Measurements from ENCODE around the gene MCTP2.

MCTP2 gene

DNA sequence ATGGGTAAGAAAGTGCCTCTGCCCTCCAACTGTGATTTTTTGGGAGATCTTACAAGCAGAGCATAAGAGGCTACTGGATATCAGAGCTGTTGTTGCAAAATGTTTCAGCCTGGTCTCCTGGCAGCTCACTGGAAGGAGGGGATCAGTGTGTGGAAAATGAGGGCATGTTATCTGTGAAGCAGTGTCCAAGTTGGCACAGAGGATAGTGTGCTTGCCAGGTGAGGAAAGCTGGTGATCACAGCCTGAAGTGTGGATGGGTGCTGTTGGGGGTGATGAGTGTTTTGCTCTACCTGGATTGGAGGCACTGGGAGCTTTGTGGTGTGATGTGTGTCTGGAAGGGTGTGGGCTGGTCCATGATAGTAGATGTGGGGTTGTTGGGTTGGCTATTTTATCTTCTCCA is 69.3 kb downstream of the MCTP2 start:
- no peak for DNase-seq

DNA sequence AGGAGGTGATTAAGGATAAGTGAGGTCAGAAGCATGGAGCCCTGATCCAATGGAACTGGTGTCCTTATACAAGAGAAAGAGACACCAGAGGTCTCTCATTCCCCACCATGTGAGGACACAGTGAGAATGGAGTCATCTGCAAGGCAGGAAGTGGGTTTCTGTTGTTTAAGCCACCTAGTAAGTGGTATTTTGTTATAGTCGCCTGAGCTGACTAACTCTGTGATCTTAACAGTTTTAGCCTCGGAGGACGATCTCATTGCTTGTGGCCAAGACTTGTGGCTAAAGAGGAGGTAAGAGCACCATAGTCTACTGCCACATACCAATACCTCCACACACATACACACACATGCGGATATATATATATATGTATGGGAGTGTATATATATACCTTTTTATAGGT is 73.8 kb downstream of the MCTP2 start:
- no peak for DNase-seq

DNA sequence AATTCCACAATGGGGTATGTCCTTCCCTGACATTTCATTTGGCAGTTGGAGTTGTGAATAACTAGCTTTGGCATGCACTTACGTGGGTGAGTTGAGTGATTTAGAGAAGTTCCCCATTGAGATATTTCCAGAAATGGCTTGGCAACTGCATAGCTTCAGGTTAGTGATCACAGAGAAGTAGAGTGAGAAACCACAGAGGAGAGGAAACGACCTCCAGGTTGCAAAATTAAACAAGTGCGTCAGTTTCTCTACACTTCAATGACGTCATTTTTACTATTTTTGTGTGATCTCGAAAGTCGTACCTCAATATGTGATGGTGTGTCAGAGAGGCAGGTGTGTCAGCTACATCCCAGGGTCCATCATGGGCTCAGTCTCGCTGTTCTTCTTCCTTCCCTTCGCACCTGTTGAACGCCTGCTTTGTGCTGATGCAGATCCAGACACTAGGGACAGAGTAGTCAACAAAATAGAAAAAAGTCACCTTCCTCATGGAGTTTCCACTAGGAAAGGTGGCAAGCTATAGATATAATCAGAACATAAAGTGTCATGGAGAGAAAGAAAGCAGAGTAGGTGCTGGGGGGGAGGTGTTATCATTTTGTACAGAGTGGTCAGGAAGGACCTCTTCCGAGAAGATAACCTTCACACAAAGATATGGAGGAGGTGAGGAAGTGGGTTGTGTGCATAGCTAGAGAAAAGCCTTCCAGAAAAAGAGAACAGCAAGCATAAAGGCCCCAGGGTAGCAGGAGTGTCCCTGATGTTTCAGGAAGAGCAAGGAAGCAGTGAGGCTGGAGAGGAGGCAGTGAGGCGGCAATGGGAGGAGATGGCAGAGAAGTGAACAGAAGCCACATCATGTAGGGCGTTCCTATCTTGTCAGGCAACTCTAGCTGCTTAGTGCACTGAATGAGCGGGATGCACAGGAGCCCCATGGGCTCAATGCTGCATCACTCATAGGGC is 75.6 kb downstream of the MCTP2 start:
- peak; percentile 33 for DNase-seq

DNA sequence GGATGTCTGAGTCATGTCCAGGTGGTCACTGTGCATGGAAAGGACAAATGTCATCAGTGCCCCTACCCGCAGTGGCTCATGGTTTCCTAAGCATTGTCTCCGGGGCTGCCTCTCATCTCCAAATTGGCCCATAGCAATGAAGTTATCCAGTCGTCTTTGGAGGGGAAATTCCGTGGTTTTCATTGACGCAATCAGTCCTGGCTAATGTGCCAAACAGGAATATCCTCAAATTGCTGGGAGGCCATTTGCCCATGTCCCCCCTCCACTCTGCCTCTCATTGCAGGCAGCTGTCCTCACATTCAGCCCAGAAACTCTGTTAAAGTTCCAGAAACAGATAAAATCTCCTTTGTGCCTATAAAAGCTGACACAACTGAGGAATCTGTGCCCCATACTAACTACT is 81.6 kb downstream of the MCTP2 start:
- peak; percentile 30 for DNase-seq

DNA sequence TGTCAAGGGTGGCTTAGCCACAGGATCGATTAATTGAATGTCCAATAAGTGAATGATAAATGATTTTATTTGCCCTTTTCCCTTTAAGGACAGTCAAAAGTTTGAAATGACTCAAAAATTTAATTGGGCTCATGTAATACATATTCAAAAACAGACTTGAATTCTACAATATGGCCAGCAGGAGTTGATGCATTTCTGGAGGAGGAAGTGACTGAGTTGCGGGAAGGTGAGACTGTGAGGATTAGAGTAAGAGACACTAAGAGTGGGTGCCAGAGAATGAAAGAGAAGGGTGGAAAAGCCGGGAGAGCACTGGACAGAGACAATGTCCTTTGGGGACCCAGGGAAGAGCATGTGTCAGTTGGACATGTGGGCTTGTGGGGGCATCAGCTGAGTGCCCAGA is 83.3 kb downstream of the MCTP2 start:
- no peak for DNase-seq

DNA sequence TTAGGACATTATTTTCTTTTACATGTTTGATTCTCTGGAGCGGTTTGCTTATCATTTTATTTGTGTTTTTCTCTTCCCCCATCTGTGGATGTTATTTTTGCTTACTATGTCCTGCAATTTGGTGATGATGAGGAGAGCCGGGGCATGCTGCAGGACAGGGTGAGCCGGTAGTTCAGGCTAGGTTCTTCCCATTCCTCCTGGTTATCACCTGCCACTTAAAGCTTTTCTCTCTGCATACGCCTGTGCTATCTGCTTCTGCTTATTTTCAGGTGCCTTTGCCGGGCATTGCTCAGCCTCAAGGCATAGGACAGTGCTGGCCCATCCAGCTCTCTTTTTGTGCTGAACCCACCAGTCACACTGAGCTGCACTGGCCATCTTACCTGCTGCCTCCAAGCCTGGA is 85.8 kb downstream of the MCTP2 start:
- no peak for DNase-seq

DNA sequence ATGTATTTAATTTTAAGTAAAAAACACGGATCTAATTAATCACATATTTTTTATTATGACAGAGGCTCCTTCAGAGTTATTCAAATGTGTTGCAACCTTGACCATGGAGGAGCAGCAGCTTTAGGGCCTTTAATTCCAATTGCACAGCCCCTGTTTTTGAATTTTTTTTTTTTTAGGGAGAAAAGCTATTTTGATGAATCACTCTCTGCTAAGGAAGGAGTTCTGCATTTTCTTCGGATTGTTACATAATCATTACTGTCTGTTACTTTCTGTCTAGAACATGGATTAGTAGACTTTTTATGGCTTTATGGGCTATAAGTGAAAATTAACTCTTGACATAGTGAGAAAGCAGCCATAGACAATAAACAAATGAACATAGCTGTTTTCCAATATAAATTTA is 90.8 kb downstream of the MCTP2 start:
- DNase-seq = peak; percentile 60

DNA sequence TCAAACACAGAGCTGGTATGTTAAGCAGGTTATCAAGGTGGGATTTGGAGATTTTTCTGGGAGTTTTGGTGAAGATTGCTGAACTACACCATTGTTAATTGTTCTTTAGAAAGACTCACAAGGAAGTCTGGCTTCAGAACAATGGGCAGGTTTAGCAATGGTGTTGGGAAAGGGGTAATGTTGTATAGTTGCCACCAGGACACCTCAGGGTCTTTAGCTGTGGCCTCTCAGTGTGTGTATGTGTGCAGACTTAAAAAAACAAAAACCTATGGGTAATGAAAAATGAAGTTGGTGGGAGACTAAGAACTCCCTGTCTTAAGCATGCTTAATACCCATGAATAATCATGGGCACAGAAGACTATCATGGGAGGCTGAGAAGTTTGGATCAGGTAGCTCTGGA is 91.7 kb downstream of the MCTP2 start:
- DNase-seq = no peak

DNA sequence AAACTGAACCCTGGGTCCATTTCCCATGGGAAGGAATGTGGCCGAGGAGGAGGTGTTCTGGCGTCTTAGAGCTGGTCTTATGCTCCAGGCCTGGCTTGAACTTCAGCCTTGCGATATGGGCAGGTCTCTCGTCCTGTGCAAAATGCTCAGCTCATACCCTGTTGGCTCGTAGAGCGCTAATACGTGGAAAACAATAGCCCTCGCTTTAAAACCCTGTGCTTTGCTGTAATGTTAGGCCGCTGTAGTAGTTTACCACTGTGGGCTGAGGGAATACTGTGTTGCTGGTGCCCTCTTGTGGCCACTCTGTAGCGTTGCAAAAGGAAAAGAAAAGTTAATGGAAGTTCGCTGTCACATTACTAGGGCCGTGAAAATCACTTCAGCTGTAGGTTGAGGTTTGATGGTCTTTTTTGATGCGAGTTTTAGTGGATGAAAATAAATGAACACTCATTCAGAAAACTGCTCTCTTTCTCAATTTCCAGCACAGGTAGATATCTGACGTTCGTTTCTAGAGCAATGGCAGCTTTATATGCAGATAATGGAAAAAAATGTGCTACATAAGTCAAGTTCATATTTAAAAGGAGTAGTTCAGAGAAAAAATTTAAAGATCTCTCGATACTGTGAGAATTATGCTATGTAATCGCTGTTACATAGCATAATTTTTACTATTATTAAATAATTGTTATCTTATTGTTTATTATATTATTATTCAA is 92.9 kb downstream of the MCTP2 start:
- DNase-seq = peak; percentile 77

DNA sequence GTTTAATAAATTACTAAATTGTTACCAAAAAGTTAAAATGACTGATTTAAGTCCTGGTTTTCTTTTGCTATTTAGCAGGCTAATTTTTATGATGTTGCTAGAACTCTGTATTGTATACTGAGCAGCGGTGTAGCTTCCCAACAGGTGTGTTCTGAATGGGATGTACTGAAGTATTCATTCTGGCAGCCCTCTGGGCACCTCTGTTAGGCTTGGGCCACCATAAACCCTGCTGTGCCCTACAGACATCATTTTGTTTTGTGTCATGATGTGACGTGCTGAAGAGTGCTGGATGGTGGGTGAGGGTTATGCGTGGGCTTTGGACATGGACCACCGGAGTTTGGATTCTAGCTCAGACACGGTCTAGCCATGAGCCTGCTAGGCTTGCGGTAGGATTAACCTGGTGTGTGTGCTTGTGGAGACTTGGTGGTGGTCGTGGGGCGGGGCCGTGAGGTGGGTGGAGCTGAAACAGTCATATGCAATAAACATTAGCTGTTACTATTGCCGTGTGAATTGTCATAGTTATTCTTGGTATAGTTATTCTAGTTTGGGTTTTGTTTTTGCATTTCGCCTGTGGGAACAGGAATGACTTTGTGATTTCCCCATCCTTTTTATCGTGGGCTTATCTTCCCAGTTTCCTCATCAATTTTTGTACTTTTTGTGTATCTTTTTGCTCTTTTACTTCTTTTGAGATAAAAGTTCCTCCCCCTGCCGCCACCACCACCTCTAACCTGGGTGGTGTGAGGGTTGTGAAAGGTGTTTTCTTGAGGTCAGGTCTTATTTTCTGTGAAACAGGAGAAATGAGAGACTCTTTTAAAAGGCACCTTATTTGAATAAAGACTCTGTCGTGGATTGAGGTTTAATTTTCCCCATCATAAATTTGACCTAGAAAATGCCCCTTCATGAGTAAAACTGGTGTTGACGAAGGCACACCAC is 93.7 kb downstream of the MCTP2 start:
- peak; percentile 35 for DNase-seq

DNA sequence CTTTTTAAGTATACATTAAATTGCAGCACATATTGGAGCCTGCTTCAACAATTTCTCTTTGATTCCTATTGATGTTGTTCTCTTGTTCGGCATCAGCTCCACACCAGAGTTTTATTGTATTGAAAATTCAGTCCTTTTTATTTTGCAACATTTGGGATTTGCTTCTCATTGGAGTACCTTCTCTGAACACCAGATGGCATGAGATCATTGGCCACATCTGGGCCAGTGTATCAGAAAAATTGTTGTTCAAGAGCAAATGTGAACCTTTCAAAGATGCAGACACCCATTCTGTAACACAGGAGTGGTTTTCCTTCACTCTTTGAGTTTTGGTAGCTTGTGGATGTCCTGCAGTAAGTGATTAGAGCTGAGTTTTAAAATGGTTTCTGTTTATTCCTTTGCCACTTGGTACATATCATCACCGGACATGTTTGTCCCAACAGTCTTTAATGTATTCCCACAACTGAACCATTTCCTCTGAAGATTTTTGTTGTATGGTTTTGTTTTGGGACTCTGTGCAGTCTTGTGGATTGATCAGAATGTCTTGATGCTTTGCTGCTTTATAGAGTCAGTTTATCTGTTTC is 96.1 kb downstream of the MCTP2 start:
- peak; percentile 40 for DNase-seq

DNA sequence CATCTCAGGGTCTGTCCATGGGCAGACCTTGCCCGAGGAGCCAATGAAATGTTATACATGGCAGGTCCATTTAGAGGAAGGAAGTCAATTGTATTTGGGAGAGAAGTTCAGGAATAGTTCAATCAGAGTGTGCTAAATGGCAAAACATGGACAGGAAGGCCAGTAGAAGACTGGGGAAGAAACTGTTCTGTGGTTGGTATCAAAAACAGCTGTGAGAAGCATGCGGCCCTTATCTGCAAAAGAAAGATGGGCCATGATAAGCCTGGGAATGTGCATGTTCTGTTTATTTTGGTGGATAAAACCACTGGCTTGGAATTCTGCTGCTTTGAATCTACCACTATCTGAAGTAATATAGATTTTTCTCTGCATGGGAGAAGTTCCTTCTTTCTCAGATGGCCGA is 100.4 kb downstream of the MCTP2 start:
- no peak for DNase-seq

DNA sequence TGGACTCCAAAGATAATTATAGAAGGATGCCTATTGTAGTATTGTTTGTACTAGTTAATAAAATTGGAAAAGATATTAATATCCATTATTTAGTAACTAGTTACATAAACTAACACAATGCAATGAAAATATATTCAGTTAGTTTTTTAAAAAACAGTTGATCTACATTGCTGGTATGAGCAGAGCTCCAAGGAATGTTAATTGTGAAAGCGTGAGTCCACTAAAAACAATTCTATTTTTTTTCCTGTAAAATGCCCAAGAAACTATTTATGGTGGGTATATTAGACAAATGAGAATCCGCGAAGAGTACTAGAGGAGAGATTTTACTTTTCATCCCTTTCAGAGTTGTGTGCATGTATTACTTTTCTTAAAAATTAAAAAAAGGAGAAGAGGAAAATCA is 104.3 kb downstream of the MCTP2 start:
- no peak for DNase-seq

DNA sequence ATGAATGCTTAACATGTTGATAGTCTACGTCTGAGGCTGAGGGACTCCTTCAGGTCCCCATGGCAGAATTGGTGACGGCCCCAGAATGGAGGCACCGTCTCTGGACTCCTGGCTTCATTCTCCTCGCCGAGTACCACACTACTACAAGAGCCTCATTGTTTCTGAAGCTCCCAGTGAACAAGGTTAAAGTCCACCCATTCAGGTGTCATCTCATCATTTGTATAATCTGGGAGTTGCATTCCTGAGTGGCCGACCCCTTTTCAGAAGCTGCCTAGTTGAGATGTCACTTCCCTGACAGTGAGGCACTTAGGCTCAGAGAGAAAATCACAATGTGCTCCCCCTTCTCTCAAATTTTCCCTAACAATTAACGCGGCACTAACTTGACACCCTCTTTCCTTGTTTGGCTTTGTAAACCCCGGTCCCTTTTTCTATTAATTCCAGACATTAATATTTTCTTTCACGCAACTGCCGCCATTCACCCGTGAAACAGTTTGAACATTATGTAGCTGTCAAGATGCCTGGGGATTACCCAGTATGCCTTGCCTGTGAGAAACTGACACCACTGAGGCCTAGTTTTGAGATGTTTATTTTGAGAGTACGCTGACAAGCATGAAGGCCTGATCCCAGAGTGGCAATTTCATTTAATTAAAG is 105.6 kb downstream of the MCTP2 start:
- no peak for DNase-seq

DNA sequence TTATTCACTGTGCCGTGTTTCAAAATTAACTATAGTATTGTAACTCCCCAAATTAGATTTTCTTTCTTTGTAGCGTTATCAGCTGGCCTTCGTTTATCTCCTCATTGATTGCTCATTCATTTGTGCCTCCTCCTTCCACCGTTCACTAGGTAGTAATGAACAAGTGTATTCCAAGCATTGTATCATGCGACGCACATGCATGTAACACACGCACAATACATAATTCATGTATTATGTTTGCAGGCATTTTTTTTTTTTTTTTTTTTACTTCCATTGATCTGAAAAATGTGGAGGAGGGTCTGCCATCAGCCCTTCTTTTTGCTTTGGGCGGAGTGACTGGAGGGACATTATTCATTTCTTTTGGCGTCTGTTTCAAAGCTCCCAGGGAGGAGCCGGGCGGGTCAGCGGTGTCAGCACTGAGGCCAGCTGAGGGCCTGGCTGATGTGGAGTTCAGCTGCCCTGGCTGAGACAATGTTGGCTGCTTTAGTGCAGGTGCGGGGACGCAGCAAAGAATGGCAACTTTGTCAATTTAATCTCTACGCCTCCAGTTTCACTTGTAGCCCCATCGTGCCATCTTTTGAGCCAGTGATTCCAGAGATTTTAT is 107.0 kb downstream of the MCTP2 start:
- DNase-seq = no peak

DNA sequence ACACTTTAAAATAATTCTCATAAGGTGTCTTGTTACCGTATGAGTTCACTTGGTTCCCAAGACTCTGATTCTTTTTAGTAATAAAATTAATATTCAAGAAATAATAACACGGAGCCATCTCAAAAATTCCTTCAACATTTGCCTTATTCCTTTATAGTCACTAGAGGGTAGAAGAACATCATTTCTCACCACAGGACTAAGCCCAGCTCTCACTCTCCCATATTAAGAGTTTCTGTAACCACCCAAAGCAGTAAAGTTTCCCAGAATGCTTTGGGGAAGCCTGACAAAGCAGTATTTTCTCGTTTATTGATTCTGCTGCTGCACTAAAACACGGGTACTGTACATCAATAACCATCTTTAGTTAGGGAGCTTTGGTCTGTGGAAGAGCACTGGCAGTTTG is 114.9 kb downstream of the MCTP2 start:
- no peak for DNase-seq

DNA sequence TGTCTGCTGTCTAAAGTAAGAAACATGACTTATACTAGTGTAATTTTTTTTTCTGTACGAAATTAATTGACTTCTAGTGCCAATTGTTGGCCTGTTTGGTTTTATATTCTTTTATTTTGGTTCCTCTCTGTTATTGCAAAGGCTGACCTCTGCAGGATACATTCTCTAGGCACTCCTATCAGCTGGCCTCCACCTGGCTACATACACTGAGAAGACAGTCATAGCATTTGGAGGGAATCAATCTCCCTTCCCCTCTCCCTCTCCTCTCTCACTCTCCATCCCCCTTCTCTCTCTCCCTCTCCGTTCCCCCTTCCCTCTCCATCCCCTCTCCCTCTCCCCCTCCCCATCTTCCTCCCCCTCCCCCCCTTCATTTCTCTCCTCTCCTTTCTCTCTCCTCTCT is 116.7 kb downstream of the MCTP2 start:
- no peak for DNase-seq

DNA sequence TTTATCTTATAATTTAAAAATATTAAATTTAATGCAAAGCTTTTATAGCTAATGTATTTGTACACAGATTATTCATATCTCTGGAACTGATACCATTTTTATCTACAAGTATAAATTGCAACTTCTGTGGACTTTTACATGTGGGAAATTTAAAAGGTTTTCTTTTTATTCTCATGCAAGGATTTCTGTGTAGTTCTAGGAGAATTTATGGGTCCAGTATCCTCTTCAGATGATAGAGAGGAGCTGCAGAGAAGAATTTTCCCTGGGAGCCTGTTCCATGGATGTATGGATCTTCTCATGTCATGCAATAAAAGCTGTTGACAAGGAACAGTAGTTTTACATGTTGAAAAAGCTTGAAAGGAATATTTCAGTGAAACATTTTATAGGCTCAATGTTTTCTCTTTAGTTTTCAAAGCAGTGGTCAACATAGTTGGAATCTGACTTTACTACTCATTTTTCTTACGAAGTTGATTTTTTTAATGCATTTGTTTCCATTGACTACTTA is 119.7 kb downstream of the MCTP2 start:
- DNase-seq = no peak

DNA sequence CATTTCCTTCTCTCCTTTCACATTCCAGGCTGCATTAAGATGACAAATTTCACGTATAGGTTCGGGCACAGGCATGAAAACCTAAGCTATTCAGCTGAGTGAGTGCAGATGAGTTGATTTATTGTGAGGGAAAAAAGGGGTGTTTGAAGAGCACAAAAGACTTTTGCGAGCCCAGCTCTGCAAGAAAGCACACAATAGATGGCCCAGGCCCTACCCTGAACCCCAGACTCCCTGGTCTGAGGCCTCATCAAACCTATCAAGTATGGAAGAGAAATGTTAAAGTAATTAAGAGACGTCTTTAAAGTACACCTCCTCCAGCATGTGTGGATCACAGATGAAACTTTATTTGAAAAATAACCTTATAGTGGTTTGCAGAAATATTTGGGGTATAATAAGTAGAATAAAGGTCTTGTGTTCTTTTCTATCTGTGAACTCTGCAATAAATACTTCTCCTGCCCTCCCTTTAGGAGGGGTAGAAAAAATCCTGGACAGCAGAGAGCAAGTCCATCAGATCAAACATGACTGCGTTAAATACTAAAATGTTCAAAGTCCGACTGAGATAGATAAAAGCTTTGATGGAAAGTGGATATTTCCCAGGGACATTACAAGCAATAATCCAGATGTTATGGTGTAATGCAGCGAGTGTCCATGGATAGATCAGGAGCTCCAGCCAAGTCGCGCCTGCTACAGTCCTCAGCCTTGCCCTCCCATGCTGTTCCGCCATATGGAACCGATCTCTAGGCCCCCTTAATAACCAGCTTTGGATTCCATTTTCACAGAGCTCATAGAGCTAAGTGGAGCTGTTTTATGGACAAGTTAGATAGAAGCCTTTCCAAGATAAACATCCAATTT is 121.5 kb downstream of the MCTP2 start:
- no peak for DNase-seq

DNA sequence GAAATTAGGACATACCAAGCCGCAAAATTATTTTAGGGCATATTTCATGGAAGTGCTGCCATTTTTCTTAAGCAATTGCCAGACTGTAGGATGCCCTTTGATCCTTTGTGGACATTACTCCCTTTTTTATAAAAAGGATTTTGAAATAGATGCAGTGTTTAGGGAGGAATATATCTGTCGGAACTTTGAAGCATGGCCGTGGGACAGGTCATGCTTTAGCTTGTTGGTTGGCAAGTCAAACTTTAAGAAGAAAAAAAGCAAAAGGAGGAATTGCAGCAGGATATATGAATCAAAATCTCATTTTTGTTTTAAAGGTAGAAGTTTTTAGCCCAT is 122.1 kb downstream of the MCTP2 start:
- no peak for DNase-seq

DNA sequence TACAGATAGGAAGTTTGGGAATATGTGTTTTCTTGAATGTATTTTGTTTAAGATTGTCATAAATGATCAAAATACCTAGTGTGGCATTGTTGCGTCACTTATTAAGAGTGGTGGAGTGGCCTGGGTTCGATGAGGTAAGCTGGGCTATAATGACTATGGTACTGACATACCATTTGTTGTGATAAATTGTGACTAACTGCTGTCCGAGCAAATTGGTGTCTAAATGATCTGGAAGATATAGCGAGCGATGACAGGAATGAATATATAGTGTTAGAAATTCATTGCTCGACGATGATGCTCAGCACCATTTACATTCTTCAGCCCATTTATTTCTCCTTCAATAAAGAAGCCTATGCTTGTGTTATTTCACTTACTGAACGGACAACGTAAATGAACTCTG is 123.3 kb downstream of the MCTP2 start:
- no peak for DNase-seq
